Activated T-helper 2 cell treated with anti-CD3 and anti-CD28 coated beads, Interferon-gamma antibody, Interleukin-2, Interleukin-4, amounts not matched to agents 10 μg/mL and 5 μg/mL and 100 μg/mL, durations not matched to agents 14 hours and 24 hours and 36 hours (primary cell): ENCODE measurements around the gene MBLAC1. TPM values are rescaled to one million over a fixed set of nuclear protein-coding genes. Genes with fewer than 3 reads are reported as not detected.
"Not testable (repeated sequence)": the region's sequence is repeated elsewhere in the genome, so short reads cannot be mapped to it uniquely, and the experiment has no call there.

Experiments
- DNase-seq: peaks from one replicate; pipeline ENCODE4 v3.0.0; 2021; ENCODE audit warnings: low spot score
- H3K27ac Mint-ChIP-seq: one replicate; pipeline ENCODE4 v1.8.0; 2021; ENCODE audit warnings: mixed read lengths
- H3K27me3 Mint-ChIP-seq: one replicate; pipeline ENCODE4 v1.8.0; 2021; ENCODE audit warnings: low read depth, mixed read lengths
- H3K36me3 Mint-ChIP-seq: one replicate; pipeline ENCODE4 v1.8.0; 2021; ENCODE audit warnings: low read depth, mixed read lengths
- H3K4me1 Mint-ChIP-seq: one replicate; pipeline ENCODE4 v1.8.0; 2021; ENCODE audit warnings: low read depth, mixed read lengths
- H3K4me3 Mint-ChIP-seq: one replicate; pipeline ENCODE4 v1.8.0; 2021; ENCODE audit warnings: low read depth, mild to moderate bottlenecking, moderate library complexity, mixed read lengths
- H3K9me3 Mint-ChIP-seq: one replicate; pipeline ENCODE4 v1.8.0; 2021; ENCODE audit warnings: mixed read lengths
- intact Hi-C: fragments of 100-400 bp; cut with micrococcal nuclease; formaldehyde crosslinking; loops from one replicate; pipeline ENCODE4 v1.15.1; 2023
- total RNA-seq: library from RNA; stranded (reverse); gene quantifications from 2 replicates; pipeline ENCODE4 v1.2.3, GENCODE V29; 2022

MBLAC1 gene
- total RNA-seq, 1 donor from 2014 or later = 2.9 TPM

- Mint-ChIP-seq H3K27me3 (no peaks in the 10 kb centered on the region), H3K9me3 (no peaks in the 10 kb centered on the region), H3K27ac (no peak overlapping the region), H3K4me1 (peaks cover 19% of the 10 kb centered on the region), H3K36me3 (peaks cover 6% of the 10 kb centered on the region), H3K4me3 (no peak overlapping the region)
- intact Hi-C loops = loop anchor here (1.0 to 10.0 kb wide), 3 partner anchors 139 to 214 kb away; no protein-coding TSS in a partner anchor
- peak; percentile 78 for DNase-seq
Measured at GRCh38 chr7:100130608-100131453, 4.1 kb downstream of the MBLAC1 start.

- Mint-ChIP-seq H3K4me1 (peaks cover 19% of the 10 kb centered on the region), H3K9me3 (no peaks in the 10 kb centered on the region), H3K36me3 (no peaks in the 10 kb centered on the region), H3K27me3 (no peaks in the 10 kb centered on the region), H3K27ac (no peak overlapping the region), H3K4me3 (no peak overlapping the region)
- no peak for DNase-seq
- intact Hi-C loops = loop anchor here (1.0 to 10.0 kb wide), 4 partner anchors 85 to 275 kb away; no protein-coding TSS in a partner anchor
Measured at GRCh38 chr7:100132126-100132525, 5.4 kb downstream of the MBLAC1 start.

GRCh38 chr7:100132697-100133151 lies 6.0 kb downstream of the MBLAC1 start:
- H3K36me3 Mint-ChIP-seq = no peaks in the 10 kb centered on the region
- DNase-seq = peak; percentile 65
- no peaks in the 10 kb centered on the region for H3K27me3 Mint-ChIP-seq
- H3K27ac Mint-ChIP-seq = no peak overlapping the region
- no peaks in the 10 kb centered on the region for H3K9me3 Mint-ChIP-seq
- H3K4me3 Mint-ChIP-seq = no peak overlapping the region
- intact Hi-C loops = loop anchor here (1.0 to 10.0 kb wide), 4 partner anchors 85 to 274 kb away; no protein-coding TSS in a partner anchor
- H3K4me1 Mint-ChIP-seq = peaks cover 22% of the 10 kb centered on the region

GRCh38 chr7:100137851-100138760 lies 11.3 kb downstream of the MBLAC1 start:
- Mint-ChIP-seq H3K36me3 (no peaks in the 10 kb centered on the region), H3K27me3 (no peaks in the 10 kb centered on the region), H3K9me3 (no peaks in the 10 kb centered on the region), H3K4me1 (peaks cover 19% of the 10 kb centered on the region), H3K27ac (no peak overlapping the region), H3K4me3 (no peak overlapping the region)
- intact Hi-C loops = loop anchor here (10.0 kb wide), 1 partner anchor 207 kb away; no protein-coding TSS in a partner anchor
- no peak for DNase-seq

GRCh38 chr7:100141555-100141949 lies 14.8 kb downstream of the MBLAC1 start:
- no peaks in the 10 kb centered on the region for H3K36me3 Mint-ChIP-seq
- intact Hi-C loops = no loop called here
- H3K4me3 Mint-ChIP-seq = no peak overlapping the region
- no peak for DNase-seq
- H3K27ac Mint-ChIP-seq = no peak overlapping the region
- peaks cover 19% of the 10 kb centered on the region for H3K4me1 Mint-ChIP-seq
- no peaks in the 10 kb centered on the region for H3K9me3 Mint-ChIP-seq
- no peaks in the 10 kb centered on the region for H3K27me3 Mint-ChIP-seq

- intact Hi-C loops = no loop called here
Measured at GRCh38 chr7:100142461-100142860, 15.7 kb downstream of the MBLAC1 start.

GRCh38 chr7:100146350-100146749 lies 19.6 kb downstream of the MBLAC1 start:
- H3K27me3 Mint-ChIP-seq, H3K9me3 Mint-ChIP-seq, H3K4me3 Mint-ChIP-seq, DNase-seq, H3K27ac Mint-ChIP-seq, intact Hi-C loops, H3K36me3 Mint-ChIP-seq: not testable (repeated sequence)
- peaks cover 14% of the 10 kb centered on the region for H3K4me1 Mint-ChIP-seq

More at GRCh38 chr7:100142461-100142860, 15.7 kb downstream of the MBLAC1 start:
- H3K4me3 Mint-ChIP-seq = no peak overlapping the region
- H3K27me3 Mint-ChIP-seq = no peaks in the 10 kb centered on the region
- H3K27ac Mint-ChIP-seq = no peak overlapping the region
- H3K4me1 Mint-ChIP-seq = peaks cover 19% of the 10 kb centered on the region
- no peaks in the 10 kb centered on the region for H3K36me3 Mint-ChIP-seq
- no peak for DNase-seq
- H3K9me3 Mint-ChIP-seq = no peaks in the 10 kb centered on the region

- no peak overlapping the region for H3K4me3 Mint-ChIP-seq
- H3K36me3 Mint-ChIP-seq = peaks cover 13% of the 10 kb centered on the region
- no peaks in the 10 kb centered on the region for H3K9me3 Mint-ChIP-seq
- no peak for DNase-seq
- peaks cover 14% of the 10 kb centered on the region for H3K4me1 Mint-ChIP-seq
- intact Hi-C loops = no loop called here
- no peak overlapping the region for H3K27ac Mint-ChIP-seq
- H3K27me3 Mint-ChIP-seq = no peaks in the 10 kb centered on the region
Measured at GRCh38 chr7:100147278-100147677, 20.5 kb downstream of the MBLAC1 start.

GRCh38 chr7:100148225-100148558 lies 21.4 kb downstream of the MBLAC1 start:
- DNase-seq = no peak
- intact Hi-C loops = loop anchor here (2.0 kb wide), 2 partner anchors 59 to 61 kb away; partner anchors contain the start of gene COPS6
- Mint-ChIP-seq H3K27ac (peak overlapping the region; percentile 95), H3K4me1 (peaks cover 18% of the 10 kb centered on the region), H3K27me3 (no peaks in the 10 kb centered on the region), H3K9me3 (no peaks in the 10 kb centered on the region), H3K4me3 (peak overlapping the region; percentile 96), H3K36me3 (peaks cover 21% of the 10 kb centered on the region)

GRCh38 chr7:100148559-100149328 lies 22.0 kb downstream of the MBLAC1 start, which contains the start of gene LAMTOR4:
TSS of gene LAMTOR4 (plus strand) at chr7:100148918. CDS start at chr7:100148973, 55 bp downstream.
- Mint-ChIP-seq H3K36me3 (peaks cover 21% of the 10 kb centered on the region), H3K27ac (peak within 1 kb of the TSS; percentile 95), H3K4me3 (peak within 1 kb of the TSS; percentile 96), H3K4me1 (peaks cover 21% of the 10 kb centered on the region), H3K9me3 (no peaks in the 10 kb centered on the region), H3K27me3 (no peaks in the 10 kb centered on the region)
- intact Hi-C loops = loop anchor here (2.0 kb wide), 2 partner anchors 60 kb away; partner anchors contain the start of gene COPS6
- DNase-seq = peak; percentile 99

GRCh38 chr7:100152404-100152803 lies 25.6 kb downstream of the MBLAC1 start:
- DNase-seq = no peak
- no peaks in the 10 kb centered on the region for H3K27me3 Mint-ChIP-seq
- H3K27ac Mint-ChIP-seq = peak overlapping the region; percentile 19
- H3K9me3 Mint-ChIP-seq = no peaks in the 10 kb centered on the region
- H3K4me1 Mint-ChIP-seq = peaks cover 35% of the 10 kb centered on the region
- H3K36me3 Mint-ChIP-seq = peaks cover 45% of the 10 kb centered on the region
- intact Hi-C loops = no loop called here
- no peak overlapping the region for H3K4me3 Mint-ChIP-seq
